CD14-positive monocyte (primary cell): ENCODE data around the gene ADGRF1. TPM values are rescaled to one million over a fixed set of nuclear protein-coding genes. Genes with fewer than 3 reads are reported as not detected.
A peak's percentile ranks its signal among the peaks of the same experiment; 100 is the strongest.

Experiments used
- DNase-seq, 3 donors: peaks; one replicate each; pipeline ENCODE4 v3.0.0-alpha.2; 2011 to 2022
- H2AFZ ChIP-seq: 2 replicates; pipeline ENCODE4 v1.6.0; 2012; ENCODE audit warnings: mild to moderate bottlenecking, low read depth, low read length, inconsistent platforms; ENCODE audit not compliant: insufficient read depth, poor library complexity, severe bottlenecking
- H3K27ac ChIP-seq, 2 donors: 1 replicate in 1 of 2; 2 replicates in 1 of 2; pipeline ENCODE4 v1.5.1; 2012 to 2013; ENCODE audit warnings: low read length in 2 of 2, control low read depth in 1 of 2, inconsistent platforms in 1 of 2, low read depth in 1 of 2, mild to moderate bottlenecking in 1 of 2
- H3K27me3 ChIP-seq, 2 donors: one replicate each; pipeline versions ENCODE4 v1.6.0 to v1.6.1; 2011 to 2013; ENCODE audit warnings: low read length in 2 of 2; ENCODE audit not compliant: control insufficient read depth in 2 of 2, insufficient read depth in 2 of 2
- H3K36me3 ChIP-seq, 2 donors: replicated peaks in 1 of 2; 1 replicate in 1 of 2; 2 replicates in 1 of 2; pipeline versions ENCODE4 v1.5.1 to v1.6.1; 2012 to 2013; ENCODE audit warnings: low read length in 2 of 2, control low read depth in 1 of 2, inconsistent platforms in 1 of 2, mild to moderate bottlenecking in 1 of 2; ENCODE audit not compliant: insufficient read depth in 2 of 2, control insufficient read depth in 1 of 2
- H3K4me1 ChIP-seq, 2 donors: 1 replicate in 1 of 2; 2 replicates in 1 of 2; pipeline versions ENCODE4 v1.5.1 to v1.6.1; 2012 to 2013; ENCODE audit warnings: low read length in 2 of 2, control low read depth in 1 of 2, inconsistent platforms in 1 of 2, mild to moderate bottlenecking in 1 of 2, moderate library complexity in 1 of 2; ENCODE audit not compliant: insufficient read depth in 2 of 2, control insufficient read depth in 1 of 2
- H3K4me2 ChIP-seq: replicated peaks from 2 replicates; pipeline ENCODE3; 2012; ENCODE audit warnings: low read length, moderate library complexity, mild to moderate bottlenecking; ENCODE audit not compliant: poor library complexity, severe bottlenecking; ENCODE audit errors: extremely low read depth
- H3K4me3 ChIP-seq, 3 experiments: fragments of 200-600 bp in 1 of 3; sonication (generic) in 1 of 3; replicated peaks in 1 of 3; 1 replicate in 2 of 3; 2 replicates in 1 of 3; pipeline ENCODE4 v1.5.1; 2011 to 2013; ENCODE audit warnings: low read length in 3 of 3, mild to moderate bottlenecking in 3 of 3, control low read depth in 2 of 3, low read depth in 2 of 3, inconsistent platforms in 1 of 3, moderate library complexity in 1 of 3
- H3K79me2 ChIP-seq: 2 replicates; pipeline ENCODE4 v1.6.0; 2012; ENCODE audit warnings: mild to moderate bottlenecking, control low read depth, inconsistent platforms, low read length, moderate library complexity; ENCODE audit not compliant: insufficient read depth
- H3K9ac ChIP-seq: 2 replicates; pipeline ENCODE4 v1.6.0; 2017; ENCODE audit warnings: low read length, mild to moderate bottlenecking; ENCODE audit not compliant: insufficient read depth, poor library complexity, severe bottlenecking
- H3K9me3 ChIP-seq, 2 donors: replicated peaks in 1 of 2; 1 replicate in 1 of 2; 2 replicates in 1 of 2; pipeline versions ENCODE4 v1.5.1 to v1.6.1; 2012 to 2013; ENCODE audit warnings: low read length in 2 of 2, control low read depth in 1 of 2; ENCODE audit not compliant: control insufficient read depth in 1 of 2, insufficient read depth in 1 of 2
- H4K20me1 ChIP-seq: 2 replicates; pipeline ENCODE4 v1.6.0; 2012; ENCODE audit warnings: mild to moderate bottlenecking, low read length, control low read depth, moderate library complexity; ENCODE audit not compliant: insufficient read depth
- H3K27ac Mint-ChIP-seq, 7 donors: one replicate each; pipeline ENCODE4 v1.8.0; 2020; ENCODE audit warnings: mild to moderate bottlenecking in 7 of 7, mixed read lengths in 7 of 7, moderate library complexity in 6 of 7, inconsistent platforms in 2 of 7
- H3K27me3 Mint-ChIP-seq, 3 donors: one replicate each; pipeline ENCODE4 v1.8.0; 2021 to 2022; ENCODE audit warnings: low read depth in 3 of 3, mild to moderate bottlenecking in 3 of 3, mixed read lengths in 3 of 3, moderate library complexity in 3 of 3, inconsistent platforms in 1 of 3
- H3K36me3 Mint-ChIP-seq, 2 donors: one replicate each; pipeline ENCODE4 v1.8.0; 2020; ENCODE audit warnings: mixed read lengths in 2 of 2, inconsistent platforms in 1 of 2, mild to moderate bottlenecking in 1 of 2
- H3K4me1 Mint-ChIP-seq: one replicate; pipeline ENCODE4 v1.8.0; 2020; ENCODE audit warnings: mild to moderate bottlenecking, mixed read lengths
- H3K4me3 Mint-ChIP-seq, 2 donors: one replicate each; pipeline ENCODE4 v1.8.0; 2020; ENCODE audit warnings: mild to moderate bottlenecking in 2 of 2, mixed read lengths in 2 of 2, moderate library complexity in 1 of 2
- H3K9me3 Mint-ChIP-seq, 7 donors: one replicate each; pipeline ENCODE4 v1.8.0; 2020 to 2022; ENCODE audit warnings: mixed read lengths in 7 of 7, mild to moderate bottlenecking in 6 of 7, moderate library complexity in 6 of 7, inconsistent platforms in 2 of 7
- WGBS: methylation state at CpG from one replicate; pipeline ENCODE4 v1.1.5; 2013; ENCODE audit warnings: missing lambda C conversion rate; ENCODE audit not compliant: insufficient coverage; 5-methylcytosine and 5-hydroxymethylcytosine counted together
- intact Hi-C, 2 donors: fragments of 100-400 bp; cut with micrococcal nuclease; formaldehyde crosslinking; loops; one replicate each; pipeline versions ENCODE4 v1.15.0 to v1.15.1; 2023
- polyA plus RNA-seq, 3 donors: library from polyadenylated mRNA; depleted of rRNA in 1 of 3; unstranded in 2 of 3; stranded (reverse) in 1 of 3; fragments of 300-500 nt in 2 of 3; fragments of >200 nt in 1 of 3; fragmentation: Illumina TruSeq in 2 of 3; gene quantifications; 1 replicate in 2 of 3; 2 replicates in 1 of 3; pipeline ENCODE4 v1.2.3, GENCODE V29; 2012 to 2021
- TF ChIP-seq, protein P1 (sequence below): fragments of 200-600 bp; IDR thresholded peaks from one replicate; pipeline ENCODE4 v1.8.0; 2022; ENCODE audit warnings: antibody characterized with exemption, mild to moderate bottlenecking

The ADGRF1 gene
- polyA plus RNA-seq, 3 donors: 0.03 TPM; not detected in 2

DNA sequence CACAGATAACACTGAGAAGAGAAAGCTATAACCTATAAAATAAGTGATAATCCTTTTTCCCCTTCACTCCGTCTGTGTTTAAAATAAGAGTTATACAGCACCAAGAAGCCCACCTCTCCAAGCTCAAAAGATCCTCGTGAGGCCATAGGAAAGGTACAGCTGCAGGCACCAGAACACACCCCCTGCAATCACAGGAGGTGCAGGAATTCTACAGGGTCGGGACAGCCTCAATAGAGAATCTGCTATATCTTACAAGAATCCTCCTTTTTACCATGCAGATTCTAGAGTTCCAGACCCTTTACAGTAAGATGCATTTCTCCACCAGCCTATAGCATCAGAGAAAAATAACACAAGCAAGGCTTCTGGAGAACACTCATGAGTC is 5.0 kb upstream of the ADGRF1 start:
- Histone ChIP-seq H4K20me1 (no peaks in the 10 kb centered on the region), H3K9me3 (no peaks in the 10 kb centered on the region), H3K27me3 (no peaks in the 10 kb centered on the region), H3K4me1 (no peaks in the 10 kb centered on the region), H3K4me2 (no peak overlapping the region), H2AFZ (no peak overlapping the region), H3K4me3 (no peak overlapping the region), H3K27ac (no peak overlapping the region), H3K9ac (no peak overlapping the region), H3K36me3 (no peaks in the 10 kb centered on the region), H3K79me2 (no peaks in the 10 kb centered on the region)
- Mint-ChIP-seq H3K4me1 (peaks cover 13% of the 10 kb centered on the region), H3K27me3 (peaks cover 0 to 2% (median 0%) of the 10 kb centered on the region in 3 donors), H3K27ac (no peak overlapping the region), H3K9me3 (peaks cover 0 to 2% (median 0%) of the 10 kb centered on the region in 7 donors), H3K4me3 (no peak overlapping the region), H3K36me3 (no peaks in the 10 kb centered on the region)
- 89% methylated on average over 2 of the region's 3 CpGs for WGBS
- no peak for DNase-seq
- intact Hi-C loops: loop anchor here in 1 of 2 donors (5.0 kb wide), 1 partner anchor 200 kb away; no protein-coding TSS in a partner anchor
- TF ChIP-seq, protein P1, sequence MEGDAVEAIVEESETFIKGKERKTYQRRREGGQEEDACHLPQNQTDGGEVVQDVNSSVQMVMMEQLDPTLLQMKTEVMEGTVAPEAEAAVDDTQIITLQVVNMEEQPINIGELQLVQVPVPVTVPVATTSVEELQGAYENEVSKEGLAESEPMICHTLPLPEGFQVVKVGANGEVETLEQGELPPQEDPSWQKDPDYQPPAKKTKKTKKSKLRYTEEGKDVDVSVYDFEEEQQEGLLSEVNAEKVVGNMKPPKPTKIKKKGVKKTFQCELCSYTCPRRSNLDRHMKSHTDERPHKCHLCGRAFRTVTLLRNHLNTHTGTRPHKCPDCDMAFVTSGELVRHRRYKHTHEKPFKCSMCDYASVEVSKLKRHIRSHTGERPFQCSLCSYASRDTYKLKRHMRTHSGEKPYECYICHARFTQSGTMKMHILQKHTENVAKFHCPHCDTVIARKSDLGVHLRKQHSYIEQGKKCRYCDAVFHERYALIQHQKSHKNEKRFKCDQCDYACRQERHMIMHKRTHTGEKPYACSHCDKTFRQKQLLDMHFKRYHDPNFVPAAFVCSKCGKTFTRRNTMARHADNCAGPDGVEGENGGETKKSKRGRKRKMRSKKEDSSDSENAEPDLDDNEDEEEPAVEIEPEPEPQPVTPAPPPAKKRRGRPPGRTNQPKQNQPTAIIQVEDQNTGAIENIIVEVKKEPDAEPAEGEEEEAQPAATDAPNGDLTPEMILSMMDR: no peak

DNA sequence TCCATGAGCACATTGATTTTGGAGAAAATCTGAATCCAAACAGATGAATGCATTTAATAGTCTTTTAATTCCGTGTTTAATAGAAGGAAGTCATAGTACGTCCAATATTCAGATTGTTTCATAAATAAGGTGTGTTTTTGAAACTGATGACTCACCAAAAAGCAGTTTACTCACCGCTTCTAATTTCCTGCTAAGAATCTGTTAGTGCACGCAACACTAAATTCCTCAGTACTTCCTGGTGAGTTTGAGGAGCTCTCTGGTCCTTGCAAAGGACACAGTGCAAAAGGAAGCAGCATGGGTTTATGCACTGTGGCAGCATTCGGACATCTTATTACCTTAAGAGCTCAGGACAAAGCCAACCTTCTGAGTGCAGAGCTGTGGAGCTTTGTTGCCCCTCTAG is 2.3 kb upstream of the ADGRF1 start:
- Histone ChIP-seq H3K4me2 (no peak overlapping the region), H3K9me3 (no peaks in the 10 kb centered on the region), H3K4me3 (no peak overlapping the region), H3K9ac (no peak overlapping the region), H3K27me3 (no peaks in the 10 kb centered on the region), H3K4me1 (no peaks in the 10 kb centered on the region), H3K79me2 (no peaks in the 10 kb centered on the region), H3K27ac (no peak overlapping the region), H3K36me3 (no peaks in the 10 kb centered on the region), H4K20me1 (no peaks in the 10 kb centered on the region), H2AFZ (no peak overlapping the region)
- DNase-seq: peak in 2 of 3 donors; percentile 35 to 44
- no peaks in the 10 kb centered on the region for H3K36me3 Mint-ChIP-seq
- H3K27me3 Mint-ChIP-seq: peaks cover 0 to 3% (median 0%) of the 10 kb centered on the region in 3 donors
- intact Hi-C loops: no loop called here
- TF ChIP-seq, protein P1: no peak
- 17% methylated on average over 3 of the region's 5 CpGs for WGBS
- no peak overlapping the region for H3K4me3 Mint-ChIP-seq
- no peak overlapping the region for H3K27ac Mint-ChIP-seq
- H3K4me1 Mint-ChIP-seq: peaks cover 13% of the 10 kb centered on the region
- H3K9me3 Mint-ChIP-seq: no peaks in the 10 kb centered on the region
